GM19397 (cell line): ENCODE measurements around the gene PGF.
A peak's percentile ranks its signal among the peaks of the same experiment; 100 is the strongest.
"Not testable (repeated sequence)": the region's sequence is repeated elsewhere in the genome, so short reads cannot be mapped to it uniquely, and the experiment has no call there.

ENCODE experiments used
- ATAC-seq: cut with Tn5 transposase; IDR thresholded peaks from one replicate; pipeline ENCODE4 v1.9.1; 2021; ENCODE audit warnings: mild to moderate bottlenecking, moderate library complexity; ENCODE audit not compliant: unreplicated experiment

Gene PGF

DNA sequence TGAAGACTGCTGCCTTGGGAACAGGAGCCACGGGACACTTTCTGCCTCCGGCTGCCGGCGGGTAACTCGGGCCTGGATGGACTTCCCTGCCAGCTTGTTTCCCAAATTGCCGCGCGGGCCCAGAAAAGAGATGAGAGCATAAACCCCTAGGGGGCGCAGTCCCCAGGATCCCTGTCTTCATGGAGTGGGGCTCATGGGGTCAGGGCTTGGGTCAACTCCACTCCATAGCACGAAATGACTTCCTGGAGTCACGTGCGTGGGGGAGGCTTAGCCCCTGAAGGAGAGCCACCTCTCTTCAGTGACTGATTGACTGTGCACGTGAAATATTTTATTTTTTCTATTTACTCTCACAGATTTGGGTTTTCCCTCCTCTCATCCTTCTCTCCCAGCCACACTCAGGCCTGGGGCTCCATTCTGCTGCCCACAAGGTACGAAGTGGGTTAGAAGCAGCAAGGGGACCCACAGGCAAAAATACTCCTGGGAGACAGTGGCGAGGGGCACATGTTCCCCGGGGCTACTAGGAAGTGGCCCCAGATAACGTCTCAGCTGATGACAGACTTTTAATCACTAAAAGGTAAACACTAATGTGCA is 10.0 kb downstream of the PGF start:
- no peak for ATAC-seq

GRCh38 chr14:74942608-74943007 is 12.8 kb downstream of the PGF start:
- no peak for ATAC-seq

DNA sequence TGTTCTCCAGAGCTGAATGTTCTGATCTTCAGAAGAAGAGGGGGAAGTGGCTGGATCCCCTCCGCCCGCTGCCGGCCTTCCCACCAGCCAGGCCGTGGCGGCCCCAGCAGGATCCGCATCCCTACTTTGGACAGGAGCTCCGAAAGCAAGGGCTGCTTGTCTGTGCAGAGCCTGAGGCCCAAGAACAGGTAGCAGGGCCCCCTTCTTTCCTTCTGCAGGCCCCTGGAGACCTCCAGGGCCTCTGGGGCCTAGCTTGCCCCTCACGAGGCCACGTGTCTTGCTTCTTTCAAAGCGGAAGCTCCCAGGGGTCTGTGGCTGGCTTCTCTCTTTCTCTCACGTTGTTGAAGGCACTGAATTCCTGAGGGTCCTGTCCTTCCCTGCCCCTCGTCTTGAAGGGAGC is 13.2 kb downstream of the PGF start:
- ATAC-seq: no peak

GRCh38 chr14:74941676-74942097 is 13.7 kb downstream of the PGF start:
- ATAC-seq: no peak

GRCh38 chr14:74940956-74941565 is 14.3 kb downstream of the PGF start:
- ATAC-seq: no peak

- no peak for ATAC-seq
Observed at GRCh38 chr14:74938531-74939495, 16.6 kb downstream of the PGF start.

GRCh38 chr14:74937171-74937570 is 18.2 kb downstream of the PGF start:
- no peak for ATAC-seq

DNA sequence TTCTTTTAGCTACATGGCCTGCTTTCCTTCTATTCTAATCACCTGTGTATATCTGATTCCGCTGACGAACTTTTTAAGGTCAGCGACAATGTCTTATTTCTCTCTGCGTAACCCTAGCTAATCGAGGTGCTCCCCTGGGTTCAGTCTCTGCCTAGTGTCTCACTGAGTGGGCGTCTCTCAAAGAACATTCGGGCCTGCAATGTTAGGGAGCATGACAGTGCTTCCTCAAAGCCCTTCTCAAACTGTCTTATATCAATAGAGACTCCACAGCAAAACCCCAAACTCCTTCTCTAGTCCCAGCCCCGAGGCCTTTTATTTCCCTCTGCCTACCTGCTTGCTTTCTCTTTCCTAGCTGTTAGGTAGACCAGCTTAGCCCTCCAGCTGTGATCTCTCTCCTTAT is 18.7 kb downstream of the PGF start:
- ATAC-seq: no peak

DNA sequence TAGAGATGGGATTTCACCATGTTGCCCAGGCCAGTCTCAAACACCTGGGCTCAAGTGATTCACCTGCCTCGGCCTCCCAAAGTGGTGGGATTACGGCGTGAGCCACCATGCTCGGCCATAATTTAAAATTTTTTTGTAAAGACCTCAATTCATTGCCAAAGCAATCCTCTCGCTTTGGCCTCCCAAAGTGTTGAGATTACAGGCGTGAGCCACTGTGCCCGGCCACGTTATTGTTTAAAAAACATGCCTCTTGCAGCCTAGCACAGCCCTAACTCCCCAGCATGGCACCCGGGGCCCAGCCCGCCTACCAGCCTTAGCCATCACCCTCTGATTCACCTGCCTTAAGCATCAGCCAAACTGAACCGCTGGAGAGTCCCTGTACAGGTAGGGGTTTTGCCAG is 19.2 kb downstream of the PGF start:
- no peak for ATAC-seq

- no peak for ATAC-seq
Observed at GRCh38 chr14:74935360-74935680, 20.1 kb downstream of the PGF start.

- no peak for ATAC-seq
Observed at GRCh38 chr14:74934476-74935359, 20.7 kb downstream of the PGF start.

GRCh38 chr14:74934041-74934440 is 21.4 kb downstream of the PGF start:
- ATAC-seq: no peak

DNA sequence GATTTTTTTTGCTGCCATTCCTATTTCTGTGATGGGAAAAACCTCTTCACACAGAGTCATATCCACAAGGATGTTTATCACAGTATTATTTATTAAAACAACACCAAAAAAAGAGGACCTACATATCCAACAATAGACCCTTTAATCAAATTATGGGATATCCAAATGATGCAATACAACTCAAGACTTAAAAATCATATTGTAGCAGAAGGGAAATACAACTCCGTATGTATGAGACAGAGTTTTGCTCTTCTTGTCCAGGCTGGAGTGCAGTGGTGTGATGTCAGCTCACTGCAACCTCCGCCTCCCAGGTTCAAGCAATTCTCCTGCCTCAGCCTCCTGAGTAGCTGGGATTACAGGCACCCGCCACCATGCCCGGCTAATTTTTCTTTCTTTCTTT is 22.5 kb downstream of the PGF start:
- ATAC-seq: not testable (repeated sequence)

DNA sequence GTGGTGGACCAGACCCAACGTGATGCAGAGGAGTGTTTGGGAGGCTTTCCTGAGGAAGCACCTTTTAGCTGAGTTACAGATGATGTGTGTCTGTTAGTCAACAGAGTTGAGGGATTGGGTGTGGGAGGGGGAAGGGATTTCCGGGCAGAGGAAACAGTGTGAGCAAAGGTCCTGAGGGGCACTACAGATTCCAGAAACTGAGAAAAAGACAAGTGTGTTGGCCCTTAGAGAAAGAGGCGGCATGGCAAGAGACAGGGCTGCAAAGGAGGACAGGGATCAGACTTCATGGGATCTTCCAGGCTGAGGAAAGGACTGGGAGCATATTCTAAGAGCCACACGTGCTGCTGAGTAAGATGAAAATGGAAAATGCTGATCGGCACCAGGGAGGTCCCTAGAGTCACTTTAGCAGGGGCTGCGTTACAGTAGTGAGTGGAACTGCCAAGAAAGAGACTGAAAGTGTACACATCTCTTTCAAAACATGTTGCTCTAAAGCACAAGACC is 22.9 kb downstream of the PGF start:
- no peak for ATAC-seq

DNA sequence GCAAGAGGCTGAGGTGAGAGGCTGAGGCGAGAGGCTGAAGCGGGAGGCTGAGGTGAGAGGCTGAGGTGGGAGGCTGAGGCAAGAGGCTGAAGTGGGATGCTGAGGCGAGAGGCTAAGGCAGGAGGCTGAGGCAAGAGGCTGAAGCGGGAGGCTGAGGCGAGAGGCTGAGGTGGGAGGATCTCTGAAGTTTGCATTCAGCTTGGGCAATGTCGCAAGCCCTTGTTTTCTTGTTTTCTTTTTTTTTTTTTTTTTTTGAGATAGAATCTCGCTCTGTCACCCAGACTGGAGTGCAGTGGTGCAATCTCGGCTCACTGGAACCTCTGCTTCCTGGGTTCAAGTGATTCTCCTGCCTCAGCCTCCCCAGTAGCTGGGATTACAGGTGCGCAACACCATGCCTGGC is 23.7 kb downstream of the PGF start:
- ATAC-seq: not testable (repeated sequence)

- no peak for ATAC-seq
Observed at GRCh38 chr14:74929242-74929641, 26.2 kb downstream of the PGF start.

GRCh38 chr14:74927225-74927624 is 28.2 kb downstream of the PGF start:
- no peak for ATAC-seq

DNA sequence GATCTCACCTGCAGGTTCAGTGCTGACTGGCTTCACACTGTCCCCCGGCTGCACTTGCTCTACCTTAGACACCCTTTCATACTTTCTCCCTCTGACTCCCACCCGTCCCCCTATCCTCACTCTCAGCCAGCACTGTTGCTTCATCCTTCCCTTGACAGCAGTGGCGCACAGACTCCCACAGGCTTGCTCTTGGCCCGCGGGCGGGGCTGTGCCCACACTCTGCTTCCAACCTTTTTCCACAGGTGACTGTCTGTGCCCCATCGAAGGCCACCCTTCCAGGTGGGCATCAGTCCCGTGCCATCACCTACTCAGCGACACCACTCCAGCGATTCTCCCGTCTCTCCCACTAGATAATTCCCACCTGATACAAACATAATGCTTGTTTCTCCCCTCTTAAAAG is 31.3 kb downstream of the PGF start:
- ATAC-seq: no peak

DNA sequence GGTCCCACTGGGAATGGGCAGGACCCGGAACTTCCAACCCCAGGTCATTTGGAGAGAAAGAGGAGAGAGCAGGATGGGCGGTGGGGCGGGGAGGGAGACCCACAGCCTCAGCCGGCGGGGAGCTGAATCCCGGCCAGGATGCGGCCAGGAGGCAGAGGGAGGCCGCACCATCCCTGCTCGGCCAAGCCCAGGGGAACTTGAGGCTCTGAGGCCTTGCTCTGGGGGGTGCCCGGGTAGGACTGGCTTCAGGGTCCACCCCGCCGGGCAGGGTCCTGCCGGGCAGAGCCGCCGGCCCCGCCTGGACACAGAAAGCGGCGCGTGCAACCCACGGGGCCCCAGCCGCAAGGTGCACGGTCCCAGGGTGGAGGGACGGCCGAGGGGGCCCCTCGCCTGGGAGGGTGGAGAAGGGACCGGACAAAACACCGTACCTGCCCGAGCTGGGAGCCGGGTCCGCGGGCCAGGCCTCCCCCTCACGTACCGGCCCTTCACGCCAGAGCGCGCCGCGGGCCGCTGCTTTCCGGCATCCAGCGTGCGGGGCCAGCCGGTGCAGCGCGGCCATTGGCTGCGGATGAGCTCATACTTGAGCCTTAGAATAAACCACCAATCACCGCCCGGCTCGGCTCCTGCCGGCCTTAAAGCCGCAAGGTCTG is 32.5 kb downstream of the PGF start, which contains the start of gene RPS6KL1:
Gene RPS6KL1 (minus strand): TSS at position 509 of the 650 bp plus-strand sequence. CDS start 1,719 bp downstream, outside the sequence.
- peak; percentile 76 for ATAC-seq
